WTC11 (cell line): ENCODE measurements around the gene TGFBI. TPM values are rescaled to one million over a fixed set of nuclear protein-coding genes. Genes with fewer than 3 reads are reported as not detected.

Experiments used
- ATAC-seq: fragments of 200-7000 bp; cut with Tn5 transposase; 2 replicates; pipeline ENCODE4 v1.10.0; 2021; ENCODE audit warnings: mild to moderate bottlenecking, moderate library complexity
- CTCF ChIA-PET: fragments of 300-600 bp; sonication (Branson Sonifier 250); formaldehyde crosslinking; loops from one replicate; lab custom pipeline; 2021; ENCODE audit warnings: antibody characterized with exemption; lab: Charles Lee
- POLR2A ChIA-PET: fragments of 350-600 bp; sonication (Branson Sonifier 250); formaldehyde crosslinking; loops from one replicate; lab custom pipeline; 2021; ENCODE audit warnings: antibody characterized with exemption; lab: Charles Lee
- DNase-seq: peaks from one replicate; pipeline ENCODE4 v3.0.0; 2021; ENCODE audit warnings: low spot score
- H3K27ac Mint-ChIP-seq: 2 replicates; pipeline ENCODE4 v1.8.0; 2021; ENCODE audit warnings: mixed read lengths
- H3K27me3 Mint-ChIP-seq: 2 replicates; pipeline ENCODE4 v1.8.0; 2021; ENCODE audit warnings: low read depth, mild to moderate bottlenecking, moderate library complexity, mixed read lengths
- H3K36me3 Mint-ChIP-seq: 2 replicates; pipeline ENCODE4 v1.8.0; 2021; ENCODE audit warnings: mixed read lengths
- H3K4me1 Mint-ChIP-seq: 2 replicates; pipeline ENCODE4 v1.8.0; 2022; ENCODE audit warnings: mixed read lengths
- H3K4me3 Mint-ChIP-seq: 2 replicates; pipeline ENCODE4 v1.8.0; 2021; ENCODE audit warnings: mild to moderate bottlenecking, moderate library complexity, mixed read lengths
- H3K9me3 Mint-ChIP-seq: 2 replicates; pipeline ENCODE4 v1.8.0; 2021; ENCODE audit warnings: mixed read lengths
- AFF4 ChIP-seq: sonication (generic); formaldehyde crosslinking; IDR thresholded peaks from 2 replicates; pipeline ENCODE4 v1.8.1; 2023; ENCODE audit warnings: mild to moderate bottlenecking, missing genetic modification reagents, borderline replicate concordance
- ATF3 ChIP-seq: sonication (generic); formaldehyde crosslinking; conservative IDR thresholded peaks from 2 replicates; pipeline ENCODE4 v1.8.1; 2022; ENCODE audit warnings: mild to moderate bottlenecking, missing genetic modification reagents
- CDX4 ChIP-seq: fragments of 250-450 bp; sonication (Bioruptor Pico); IDR thresholded peaks from 2 replicates; pipeline ENCODE4 v1.9.0; 2021; ENCODE audit warnings: moderate library complexity, mild to moderate bottlenecking, inconsistent platforms, borderline replicate concordance
- E2F1 ChIP-seq: sonication (generic); formaldehyde crosslinking; IDR thresholded peaks from 2 replicates; pipeline ENCODE4 v1.8.0; 2022; ENCODE audit warnings: mild to moderate bottlenecking, missing genetic modification reagents
- EMX1 ChIP-seq: fragments of 250-450 bp; sonication (Bioruptor Pico); IDR thresholded peaks from 2 replicates; pipeline ENCODE4 v1.8.0; 2021; ENCODE audit warnings: mild to moderate bottlenecking
- GTF2I ChIP-seq: fragments of 250-450 bp; sonication (Bioruptor Pico); conservative IDR thresholded peaks from 2 replicates; pipeline ENCODE4 v1.4.0; 2021; ENCODE audit warnings: mild to moderate bottlenecking
- MAX ChIP-seq: sonication (generic); formaldehyde crosslinking; IDR thresholded peaks from 2 replicates; pipeline ENCODE4 v1.8.0; 2022; ENCODE audit warnings: mild to moderate bottlenecking, missing genetic modification reagents
- NR1H2 ChIP-seq: sonication (generic); formaldehyde crosslinking; IDR thresholded peaks from 2 replicates; pipeline ENCODE4 v1.9.0; 2021; ENCODE audit warnings: mild to moderate bottlenecking, moderate library complexity, missing genetic modification reagents
- NR2C2 ChIP-seq: sonication (generic); formaldehyde crosslinking; IDR thresholded peaks from 2 replicates; pipeline ENCODE4 v1.8.0; 2022; ENCODE audit warnings: mild to moderate bottlenecking, missing genetic modification reagents
- NR3C1 ChIP-seq: sonication (generic); formaldehyde crosslinking; conservative IDR thresholded peaks from 2 replicates; pipeline ENCODE4 v1.8.1; 2023; ENCODE audit warnings: low read depth, mild to moderate bottlenecking, missing genetic modification reagents
- PRRX2 ChIP-seq: fragments of 250-450 bp; sonication (Bioruptor Pico); IDR thresholded peaks from 2 replicates; pipeline ENCODE4 v1.8.0; 2021; ENCODE audit warnings: mild to moderate bottlenecking
- SOX15 ChIP-seq: fragments of 250-450 bp; sonication (Bioruptor Pico); IDR thresholded peaks from 2 replicates; pipeline ENCODE4 v1.9.0; 2021; ENCODE audit warnings: mild to moderate bottlenecking
- ZBTB21 ChIP-seq: sonication (generic); formaldehyde crosslinking; IDR thresholded peaks from 2 replicates; pipeline ENCODE4 v1.8.1; 2023; ENCODE audit warnings: mild to moderate bottlenecking, missing genetic modification reagents, borderline replicate concordance
- ZNF121 ChIP-seq: sonication (generic); formaldehyde crosslinking; IDR thresholded peaks from 2 replicates; pipeline ENCODE4 v1.8.0; 2023; ENCODE audit warnings: missing genetic modification reagents
- ZNF281 ChIP-seq: sonication (generic); formaldehyde crosslinking; IDR thresholded peaks from 2 replicates; pipeline ENCODE4 v1.8.0; 2023; ENCODE audit warnings: mild to moderate bottlenecking, missing genetic modification reagents
- ZNF416 ChIP-seq: fragments of 250-450 bp; sonication (Bioruptor Pico); IDR thresholded peaks from 2 replicates; pipeline ENCODE4 v1.9.0; 2021; ENCODE audit warnings: mild to moderate bottlenecking, inconsistent platforms
- ZNF532 ChIP-seq: fragments of 250-450 bp; sonication (Bioruptor Pico); IDR thresholded peaks from 2 replicates; pipeline ENCODE4 v1.9.0; 2021; ENCODE audit warnings: mild to moderate bottlenecking, borderline replicate concordance
- total RNA-seq: library from RNA; stranded (reverse); gene quantifications from 3 replicates; pipeline ENCODE4 v1.2.3, GENCODE V29; 2021

The TGFBI gene
- total RNA-seq, 1 experiment from 2014 or later = 7.2 TPM

GRCh38 chr5:136006164-136006563 lies 22.6 kb upstream of the TGFBI start:
- Mint-ChIP-seq H3K27me3 (no peaks in the 10 kb centered on the region), H3K4me3 (no peak overlapping the region), H3K4me1 (no peaks in the 10 kb centered on the region)
- ChIA-PET CTCF (interaction anchor here (0.9 to 1.4 kb wide), 2 partner anchors 8 to 52 kb away, joined by 3 to 6 read pairs; no protein-coding TSS in a partner anchor), POLR2A (no interaction called here)
- no peak for DNase-seq
- ATAC-seq = no peak
- TF ChIP-seq ZBTB21 (CRISPR knock-in tag) = no peak
- no peak for TF ChIP-seq NR3C1
- TF ChIP-seq CDX4 = no peak
- no peak for TF ChIP-seq AFF4 (CRISPR knock-in tag)
- no peak for TF ChIP-seq ZNF121 (CRISPR knock-in tag)
- no peak for TF ChIP-seq SOX15 (CRISPR knock-in tag)
- TF ChIP-seq PRRX2 (CRISPR knock-in tag) = no peak
- TF ChIP-seq E2F1 (CRISPR knock-in tag) = no peak
- no peak for TF ChIP-seq NR2C2 (CRISPR knock-in tag)
- TF ChIP-seq NR1H2 (CRISPR knock-in tag) = no peak
- TF ChIP-seq, all 79 proteins: peak for 0
- Mint-ChIP-seq H3K36me3 (no peaks in the 10 kb centered on the region), H3K27ac (no peak overlapping the region), H3K9me3 (no peaks in the 10 kb centered on the region)

GRCh38 chr5:136006761-136007251 lies 22.0 kb upstream of the TGFBI start:
- no peak for DNase-seq
- Mint-ChIP-seq H3K36me3 (no peaks in the 10 kb centered on the region), H3K4me3 (no peak overlapping the region), H3K27ac (no peak overlapping the region), H3K4me1 (no peaks in the 10 kb centered on the region), H3K27me3 (no peaks in the 10 kb centered on the region), H3K9me3 (no peaks in the 10 kb centered on the region)
- ATAC-seq = no peak
- ChIA-PET CTCF (interaction anchor here (1.4 kb wide), 1 partner anchor 51 kb away, joined by 6 read pairs; no protein-coding TSS in a partner anchor), POLR2A (no interaction called here)
- TF ChIP-seq ZNF121 (CRISPR knock-in tag) = no peak
- no peak for TF ChIP-seq EMX1 (CRISPR knock-in tag)
- TF ChIP-seq GTF2I (CRISPR knock-in tag) = no peak
- TF ChIP-seq ZNF416 (CRISPR knock-in tag) = no peak
- TF ChIP-seq ZNF281 = no peak

GRCh38 chr5:136007271-136007670 lies 21.5 kb upstream of the TGFBI start:
- Mint-ChIP-seq H3K27me3 (no peaks in the 10 kb centered on the region), H3K9me3 (no peaks in the 10 kb centered on the region), H3K27ac (no peak overlapping the region), H3K36me3 (no peaks in the 10 kb centered on the region), H3K4me1 (no peaks in the 10 kb centered on the region), H3K4me3 (no peak overlapping the region)
- DNase-seq = no peak
- ATAC-seq = no peak
- ChIA-PET POLR2A (no interaction called here), CTCF (interaction anchor here (1.4 kb wide), 1 partner anchor 51 kb away, joined by 6 read pairs; no protein-coding TSS in a partner anchor)
- TF ChIP-seq ZNF532 (CRISPR knock-in tag) (no peak), ATF3 (CRISPR knock-in tag) (no peak), MAX (no peak)
